Lower leg skin (tissue), 3 donors: ENCODE results near the gene TSEN2.

Experiments used
- CTCF ChIP-seq, 3 donors: fragments of 450-650 bp; IDR thresholded peaks; one replicate each; pipeline ENCODE4 v1.5.1; 2016; ENCODE audit warnings: antibody characterized with exemption in 3 of 3, mild to moderate bottlenecking in 3 of 3, moderate library complexity in 2 of 3
- POLR2A ChIP-seq, 2 donors: fragments of 450-650 bp; IDR thresholded peaks; one replicate each; pipeline ENCODE4 v1.6.1; 2016 to 2017; ENCODE audit warnings: antibody characterized with exemption in 2 of 2, mild to moderate bottlenecking in 1 of 2, moderate library complexity in 1 of 2

DNA sequence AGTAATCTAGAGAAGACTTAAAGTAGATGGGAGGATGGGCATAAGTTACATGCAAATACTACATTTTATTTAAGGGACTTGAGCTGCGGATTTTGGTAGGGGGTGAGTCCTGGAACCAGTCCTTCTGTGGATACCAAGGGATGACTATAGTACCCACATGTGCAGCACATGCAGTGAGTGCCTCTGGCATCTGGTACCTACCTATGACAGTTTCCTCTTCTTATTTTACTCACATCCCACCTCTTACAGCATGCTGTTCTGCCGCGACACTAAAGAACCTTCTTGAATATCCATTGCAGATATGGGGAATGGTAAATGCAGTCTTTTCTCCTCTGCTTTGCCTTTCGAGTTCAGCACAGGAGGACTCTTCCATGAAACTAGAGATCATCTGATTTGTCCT is 1.7 kb downstream of the TSEN2 start:
- TF ChIP-seq POLR2A (IDR thresholded peaks at IDR 0.05) (no peak), CTCF (IDR thresholded peaks at IDR 0.05) (no peak)
